ENCODE results near the gene HLA-DOB. TPM values are rescaled to one million over a fixed set of nuclear protein-coding genes. Genes with fewer than 3 reads are reported as not detected.

HLA-DOB gene
- total RNA-seq, 1 experiment from 2014 or later: 0.79 TPM

DNA sequence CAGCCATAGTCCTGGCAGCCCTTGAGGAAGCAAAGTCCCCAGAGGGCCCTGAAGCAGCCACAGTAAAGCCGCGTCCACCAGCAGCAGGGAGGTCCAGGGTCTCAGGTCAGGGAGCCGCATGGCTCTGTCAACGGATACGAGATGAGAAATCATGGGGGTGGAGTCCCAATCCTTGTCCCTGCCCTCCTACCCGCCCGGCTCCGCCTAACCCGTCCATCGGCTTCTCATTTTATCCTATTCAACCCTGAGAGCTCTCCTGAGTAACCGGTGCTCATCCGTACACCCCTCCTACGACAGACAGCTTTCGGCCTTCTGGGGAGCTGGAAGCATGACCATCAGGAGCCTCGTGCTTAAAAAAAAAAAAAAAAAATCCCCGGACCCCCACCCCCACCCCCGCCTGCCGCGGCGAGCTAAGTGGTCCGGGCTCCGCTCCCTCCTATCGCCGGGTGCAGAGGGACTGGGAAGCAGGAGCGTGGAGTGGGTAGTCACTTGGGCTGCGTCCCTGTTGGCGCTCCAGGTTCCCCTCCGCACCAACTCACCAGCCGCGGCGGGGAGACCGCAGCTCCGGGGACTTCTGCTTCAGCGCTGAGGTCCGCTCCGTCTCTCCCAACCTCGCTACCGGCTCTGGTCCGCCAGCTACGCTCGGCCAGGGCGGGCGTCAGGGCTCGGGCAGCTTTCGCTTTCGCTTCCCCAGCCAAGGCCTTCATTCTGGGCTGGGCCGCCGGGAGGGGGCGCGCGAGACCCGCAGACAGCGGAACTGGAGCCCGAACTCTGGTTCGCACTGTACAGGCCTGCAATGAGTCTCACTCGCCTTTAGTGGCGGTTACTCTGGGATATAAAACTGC is 21.5 kb upstream of the HLA-DOB start, which contains the start of gene TAP2:
TSS of gene TAP2 (minus strand) at position 626 of the 845 bp plus-strand sequence. CDS start at position 120, 506 bp downstream.
- Mint-ChIP-seq H3K27me3 (ENCODE audit: insufficient read depth, unreplicated experiment) (no peaks in the 10 kb centered on the region), H3K4me3 (ENCODE audit: unreplicated experiment) (peak within 1 kb of the TSS; percentile 77), H3K27ac (ENCODE audit: low read depth, unreplicated experiment) (peak within 1 kb of the TSS; percentile 29), H3K9me3 (ENCODE audit: unreplicated experiment) (no peaks in the 10 kb centered on the region), H3K4me1 (ENCODE audit: insufficient read depth, unreplicated experiment) (peaks cover 34% of the 10 kb centered on the region), H3K36me3 (ENCODE audit: insufficient read depth, unreplicated experiment) (peaks cover 12% of the 10 kb centered on the region)
- intact Hi-C loops (cut with micrococcal nuclease): loop anchor here (1.0 kb wide), 2 partner anchors 16 to 30 kb away; partner anchors contain the start of gene PSMB9
- POLR2A ChIA-PET: interaction anchor here (0.6 to 3.7 kb wide), 20 partner anchors 12 to 661 kb away, joined by 3 to 111 read pairs (median 6); partner anchors contain the start of genes HLA-DMA, PSMB9 and TAP1
- BruUV-seq (replicated peaks): no TSS peak
- TF ChIP-seq, protein P1, sequence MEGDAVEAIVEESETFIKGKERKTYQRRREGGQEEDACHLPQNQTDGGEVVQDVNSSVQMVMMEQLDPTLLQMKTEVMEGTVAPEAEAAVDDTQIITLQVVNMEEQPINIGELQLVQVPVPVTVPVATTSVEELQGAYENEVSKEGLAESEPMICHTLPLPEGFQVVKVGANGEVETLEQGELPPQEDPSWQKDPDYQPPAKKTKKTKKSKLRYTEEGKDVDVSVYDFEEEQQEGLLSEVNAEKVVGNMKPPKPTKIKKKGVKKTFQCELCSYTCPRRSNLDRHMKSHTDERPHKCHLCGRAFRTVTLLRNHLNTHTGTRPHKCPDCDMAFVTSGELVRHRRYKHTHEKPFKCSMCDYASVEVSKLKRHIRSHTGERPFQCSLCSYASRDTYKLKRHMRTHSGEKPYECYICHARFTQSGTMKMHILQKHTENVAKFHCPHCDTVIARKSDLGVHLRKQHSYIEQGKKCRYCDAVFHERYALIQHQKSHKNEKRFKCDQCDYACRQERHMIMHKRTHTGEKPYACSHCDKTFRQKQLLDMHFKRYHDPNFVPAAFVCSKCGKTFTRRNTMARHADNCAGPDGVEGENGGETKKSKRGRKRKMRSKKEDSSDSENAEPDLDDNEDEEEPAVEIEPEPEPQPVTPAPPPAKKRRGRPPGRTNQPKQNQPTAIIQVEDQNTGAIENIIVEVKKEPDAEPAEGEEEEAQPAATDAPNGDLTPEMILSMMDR (IDR thresholded peaks at IDR 0.05; ENCODE audit: unreplicated experiment): peak; percentile 96
- CTCF ChIA-PET: interaction anchor here (0.6 to 6.4 kb wide), 38 partner anchors 8 to 474 kb away, joined by 3 to 110 read pairs (median 4); partner anchors contain the start of genes BTNL2, PSMB9 and TAP1
- peak; percentile 91 for DNase-seq (ENCODE audit: unreplicated experiment)

DNA sequence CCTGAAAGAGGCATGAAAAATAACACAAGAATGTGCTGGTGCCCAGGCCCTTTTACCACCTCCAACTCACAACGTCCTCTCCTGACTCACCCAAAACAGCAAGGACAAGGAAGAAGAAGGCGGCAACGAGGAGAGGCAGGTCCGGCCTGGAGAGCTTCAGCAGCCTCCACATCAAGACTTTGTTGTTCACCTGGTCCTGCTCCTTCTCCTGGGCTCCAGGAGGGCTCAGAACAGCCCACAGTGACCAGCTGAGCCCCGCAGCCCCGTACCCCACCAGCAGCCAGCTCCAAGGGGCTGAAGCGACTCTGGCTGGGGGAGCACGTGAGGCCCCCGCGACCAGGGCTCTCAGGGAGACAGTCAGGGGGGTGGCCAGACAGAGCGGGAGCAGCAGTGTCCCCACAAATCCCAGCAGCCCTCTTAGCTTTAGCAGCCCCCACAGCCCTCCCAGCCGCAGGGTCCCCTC is 20.9 kb upstream of the HLA-DOB start:
- no peaks in the 10 kb centered on the region for H3K9me3 Mint-ChIP-seq (ENCODE audit: unreplicated experiment)
- H3K36me3 Mint-ChIP-seq (ENCODE audit: insufficient read depth, unreplicated experiment): peaks cover 19% of the 10 kb centered on the region
- BruUV-seq (replicated peaks): TSS peak; percentile 17
- ChIA-PET POLR2A (interaction anchor here (0.6 to 3.7 kb wide), 11 partner anchors 11 to 134 kb away, joined by 3 to 111 read pairs (median 16); partner anchors contain the start of genes PSMB9 and TAP1), CTCF (interaction anchor here (0.6 to 6.4 kb wide), 18 partner anchors 9 to 424 kb away, joined by 3 to 110 read pairs (median 11); partner anchors contain the start of genes PSMB9 and TAP1)
- H3K27ac Mint-ChIP-seq (ENCODE audit: low read depth, unreplicated experiment): peak overlapping the region; percentile 29
- H3K4me1 Mint-ChIP-seq (ENCODE audit: insufficient read depth, unreplicated experiment): peaks cover 28% of the 10 kb centered on the region
- peak overlapping the region; percentile 77 for H3K4me3 Mint-ChIP-seq (ENCODE audit: unreplicated experiment)
- H3K27me3 Mint-ChIP-seq (ENCODE audit: insufficient read depth, unreplicated experiment): no peaks in the 10 kb centered on the region
- peak; percentile 45 for DNase-seq (ENCODE audit: unreplicated experiment)
- TF ChIP-seq, protein P1 (IDR thresholded peaks at IDR 0.05; ENCODE audit: unreplicated experiment): no peak
- intact Hi-C loops (cut with micrococcal nuclease): loop anchor here (1.0 kb wide), 3 partner anchors 11 to 31 kb away; partner anchors contain the start of gene PSMB9

DNA sequence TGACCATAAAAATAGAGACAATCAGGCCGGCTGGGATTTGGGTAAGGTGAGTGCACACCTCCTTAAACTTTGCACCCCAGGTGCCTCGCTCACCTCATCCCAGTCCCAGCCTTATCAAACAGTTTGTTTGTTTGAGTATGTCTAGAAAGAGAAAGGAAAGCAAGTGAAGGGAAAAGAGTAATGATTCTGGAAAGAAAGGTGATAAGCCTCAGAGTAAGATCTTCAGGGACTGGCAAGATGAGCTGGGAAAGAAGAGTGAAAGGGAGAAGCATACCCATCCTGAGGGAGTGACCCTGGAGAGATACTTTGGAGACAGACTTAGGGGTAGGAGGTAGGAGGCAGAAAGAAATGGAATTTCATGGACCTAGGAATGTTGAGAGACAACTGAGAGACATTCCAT is 20.1 kb upstream of the HLA-DOB start:
- Mint-ChIP-seq H3K4me3 (ENCODE audit: unreplicated experiment) (peak overlapping the region; percentile 77), H3K9me3 (ENCODE audit: unreplicated experiment) (no peaks in the 10 kb centered on the region), H3K27ac (ENCODE audit: low read depth, unreplicated experiment) (peak overlapping the region; percentile 29), H3K4me1 (ENCODE audit: insufficient read depth, unreplicated experiment) (peaks cover 20% of the 10 kb centered on the region), H3K36me3 (ENCODE audit: insufficient read depth, unreplicated experiment) (peaks cover 14% of the 10 kb centered on the region), H3K27me3 (ENCODE audit: insufficient read depth, unreplicated experiment) (no peaks in the 10 kb centered on the region)
- CTCF ChIA-PET: interaction anchor here (3.1 to 6.4 kb wide), 4 partner anchors 10 to 33 kb away, joined by 25 to 110 read pairs (median 86); partner anchors contain the start of genes PSMB9 and TAP1
- TF ChIP-seq, protein P1 (IDR thresholded peaks at IDR 0.05; ENCODE audit: unreplicated experiment): no peak
- DNase-seq (ENCODE audit: unreplicated experiment): no peak
- intact Hi-C loops (cut with micrococcal nuclease): loop anchor here (1.0 kb wide), 1 partner anchor 11 kb away; no protein-coding TSS in a partner anchor
- BruUV-seq (replicated peaks): no TSS peak
- POLR2A ChIA-PET: interaction anchor here (3.7 kb wide), 1 partner anchor 19 kb away, joined by 111 read pairs; the partner anchor contains the start of genes PSMB9 and TAP1
